Myometrial cell (primary cell): ENCODE data around the gene SH3YL1. TPM values are rescaled to one million over a fixed set of nuclear protein-coding genes. Genes with fewer than 3 reads are reported as not detected.

Source experiments
- total RNA-seq: library from RNA; depleted of rRNA; stranded (reverse); fragments of >200 nt; gene quantifications from 2 replicates; pipeline ENCODE4 v1.2.3, GENCODE V29; 2015

Gene SH3YL1
- total RNA-seq = 14.4 and 18.1 TPM in 2 replicates

GRCh38 chr2:263774-264492 lies at the start of gene SH3YL1:
TSS of gene SH3YL1 (minus strand) at chr2:264032. CDS start at chr2:263984, 48 bp downstream.

GRCh38 chr2:287911-288757 lies 24.3 kb upstream of the SH3YL1 start, which contains the start of gene ALKAL2:
TSS of gene ALKAL2 (minus strand) at chr2:288091. CDS start at chr2:287835, 256 bp downstream.

GRCh38 chr2:264493-265468 lies 949 bp upstream of the SH3YL1 start, which contains the start of gene ACP1:
TSS of gene ACP1 (plus strand) at chr2:264947. CDS start at chr2:264965, 18 bp downstream.

Other genes starting within 250 kb of the SH3YL1 start
- gene FAM110C, start 217.5 kb downstream of the SH3YL1 start, total RNA-seq = not detected in 2 replicates
- 73.8 and 89.3 TPM in 2 replicates for gene ACP1, start 915 bp upstream of the SH3YL1 start, total RNA-seq
- gene ALKAL2, start 24.1 kb upstream of the SH3YL1 start, total RNA-seq = not detected in 2 replicates